ENCODE measurements around the gene ANKRD66. TPM values are rescaled to one million over a fixed set of nuclear protein-coding genes. Genes with fewer than 3 reads are reported as not detected.

Gene ANKRD66
- total RNA-seq, 1 experiment from 2014 or later: not detected

DNA sequence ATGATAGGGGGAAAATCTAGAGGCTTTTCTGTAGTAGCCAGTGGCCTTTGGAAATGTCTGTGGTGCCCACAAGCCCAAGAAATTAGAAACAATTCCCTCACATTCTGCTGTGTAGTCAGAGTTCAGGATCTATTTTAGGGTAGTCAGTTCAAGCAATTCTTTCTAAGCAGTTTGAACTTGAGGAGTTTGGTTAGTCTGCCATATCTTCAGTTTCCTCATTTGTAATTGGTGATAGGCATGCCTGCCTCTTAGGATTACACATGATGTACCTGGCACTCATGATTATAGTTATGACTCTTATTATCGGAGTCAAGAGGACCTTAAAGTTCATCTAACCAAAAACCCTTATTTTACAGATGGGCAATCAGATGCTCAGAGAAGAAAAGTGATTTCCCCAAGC is 25.3 kb downstream of the ANKRD66 start:
- no peaks in the 10 kb centered on the region for H3K9me3 ChIP-seq (ENCODE audit: control insufficient read depth, low read depth, low read length)
- H2AFZ ChIP-seq (ENCODE audit: low read length): no peak overlapping the region
- H2AK5ac ChIP-seq (ENCODE audit: insufficient read length, low read length): no peak overlapping the region
- H3K27ac Mint-ChIP-seq: no peak overlapping the region
- H3K4me3 Mint-ChIP-seq: no peak overlapping the region
- no peaks in the 10 kb centered on the region for H3K79me2 ChIP-seq (ENCODE audit: insufficient read depth, low read length)
- H2BK120ac ChIP-seq (ENCODE audit: low read depth, low read length, poor library complexity, severe bottlenecking): no peak overlapping the region
- H3K4me1 Mint-ChIP-seq: no peaks in the 10 kb centered on the region; a peak in 2 of 4 replicates
- H3K4me2 ChIP-seq (ENCODE audit: insufficient read depth, insufficient read length, low read length): no peak overlapping the region
- H3K79me1 ChIP-seq (ENCODE audit: insufficient read depth, low read depth, low read length, poor library complexity, severe bottlenecking): no peaks in the 10 kb centered on the region
- peaks cover 5% of the 10 kb centered on the region for H3K27me3 Mint-ChIP-seq (ENCODE audit: low read depth)
- no peak overlapping the region for H3K14ac ChIP-seq (ENCODE audit: insufficient read depth, low read length)
- 0 out of 7 replicates have a peak, but pooled peaks cover 0 to 4% (median 0%) of the 10 kb centered on the region in 3 experiments for H3K36me3 Mint-ChIP-seq (ENCODE audit: insufficient read depth in 1 of 3, low read depth in 3 of 3)
- H4K5ac ChIP-seq (ENCODE audit: insufficient read length, low read depth, low read length): no peak overlapping the region
- H3K4me1 ChIP-seq (ENCODE audit: insufficient read depth, low read length): no peaks in the 10 kb centered on the region
- H3T11ph ChIP-seq (ENCODE audit: low read length): no peak overlapping the region
- H3K27ac ChIP-seq (ENCODE audit: insufficient read length, low read depth, low read length): no peak overlapping the region
- H3K23ac ChIP-seq (ENCODE audit: insufficient read length, low read depth, low read length): no peak overlapping the region
- H3K18ac ChIP-seq (ENCODE audit: insufficient read length, low read depth, low read length): no peak overlapping the region
- H2BK20ac ChIP-seq (ENCODE audit: low read depth, low read length, poor library complexity, severe bottlenecking): no peak overlapping the region
- no peak overlapping the region for H2BK5ac ChIP-seq (ENCODE audit: insufficient read length, low read length)
- H3K23me2 ChIP-seq (ENCODE audit: insufficient read length, low read depth, low read length, poor library complexity, severe bottlenecking): no peaks in the 10 kb centered on the region
- no peaks in the 10 kb centered on the region for H4K20me1 ChIP-seq (ENCODE audit: control insufficient read depth, insufficient read depth, insufficient read length)
- no peaks in the 10 kb centered on the region; a peak in 1 of 5 replicates for H3K9me3 Mint-ChIP-seq
- H3K27me3 ChIP-seq (ENCODE audit: insufficient read depth, low read length): no peaks in the 10 kb centered on the region
- no peak overlapping the region for H2BK15ac ChIP-seq (ENCODE audit: low read depth, low read length)
- TF ChIP-seq, protein P1, sequence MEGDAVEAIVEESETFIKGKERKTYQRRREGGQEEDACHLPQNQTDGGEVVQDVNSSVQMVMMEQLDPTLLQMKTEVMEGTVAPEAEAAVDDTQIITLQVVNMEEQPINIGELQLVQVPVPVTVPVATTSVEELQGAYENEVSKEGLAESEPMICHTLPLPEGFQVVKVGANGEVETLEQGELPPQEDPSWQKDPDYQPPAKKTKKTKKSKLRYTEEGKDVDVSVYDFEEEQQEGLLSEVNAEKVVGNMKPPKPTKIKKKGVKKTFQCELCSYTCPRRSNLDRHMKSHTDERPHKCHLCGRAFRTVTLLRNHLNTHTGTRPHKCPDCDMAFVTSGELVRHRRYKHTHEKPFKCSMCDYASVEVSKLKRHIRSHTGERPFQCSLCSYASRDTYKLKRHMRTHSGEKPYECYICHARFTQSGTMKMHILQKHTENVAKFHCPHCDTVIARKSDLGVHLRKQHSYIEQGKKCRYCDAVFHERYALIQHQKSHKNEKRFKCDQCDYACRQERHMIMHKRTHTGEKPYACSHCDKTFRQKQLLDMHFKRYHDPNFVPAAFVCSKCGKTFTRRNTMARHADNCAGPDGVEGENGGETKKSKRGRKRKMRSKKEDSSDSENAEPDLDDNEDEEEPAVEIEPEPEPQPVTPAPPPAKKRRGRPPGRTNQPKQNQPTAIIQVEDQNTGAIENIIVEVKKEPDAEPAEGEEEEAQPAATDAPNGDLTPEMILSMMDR (conservative IDR thresholded peaks at IDR 0.05): no peak
- H4K8ac ChIP-seq (replicated peaks; ENCODE audit: insufficient read length, low read depth, low read length): no peak overlapping the region
- no peak overlapping the region for H2BK12ac ChIP-seq (ENCODE audit: insufficient read length, low read depth, low read length)
- WGBS (ENCODE audit: extremely low coverage, insufficient read length, low lambda C conversion rate): no CpG with 5 or more reads among the region's 1 CpG
- no peak overlapping the region for H3K56ac ChIP-seq (ENCODE audit: insufficient read length, low read depth, low read length)
- no peak overlapping the region for H3K4ac ChIP-seq (ENCODE audit: low read depth, low read length)
- no peak overlapping the region for H4K91ac ChIP-seq (ENCODE audit: insufficient read length, low read depth, low read length)
- no peak for DNase-seq
- H3K9ac ChIP-seq (ENCODE audit: extremely low read depth, insufficient read length, low read length): no peak overlapping the region
